Retina (tissue), 1 donor: ENCODE data around the gene UNCX.

ENCODE experiments used
- DNase-seq: peaks from one replicate; pipeline ENCODE4 v3.0.0-alpha.2; 2016

UNCX gene

DNA sequence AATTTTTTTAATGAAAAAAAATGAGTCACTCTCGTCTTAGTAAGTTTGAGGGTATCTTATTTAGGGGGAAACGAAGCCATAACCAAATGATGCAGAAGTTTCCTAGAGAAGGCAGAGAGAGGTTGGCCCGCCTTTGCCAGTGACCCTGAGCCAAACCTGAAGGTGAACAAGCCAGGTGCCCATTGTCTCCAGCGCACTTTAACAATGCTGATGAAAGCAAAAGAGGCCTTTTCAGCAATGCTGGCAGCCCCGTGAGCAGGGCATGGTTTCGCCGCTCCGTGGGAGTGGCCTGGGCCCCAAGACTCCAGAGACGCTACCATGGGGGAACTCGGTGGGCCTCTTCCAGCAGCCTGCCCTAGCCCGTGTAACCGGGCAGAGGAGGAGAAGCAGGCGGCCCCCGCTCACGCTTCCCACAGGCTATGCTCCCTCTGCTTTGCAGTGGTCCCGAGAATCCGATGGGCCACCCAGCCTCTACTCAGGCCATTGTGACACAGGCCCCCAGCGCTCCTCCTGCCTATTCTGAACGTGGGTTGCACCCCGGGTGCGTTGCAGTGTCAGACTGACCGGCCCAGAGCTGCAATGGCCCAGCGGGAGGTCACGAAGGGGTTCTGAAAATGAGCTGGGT lies 14.0 kb upstream of the UNCX start:
- no peak for DNase-seq

DNA sequence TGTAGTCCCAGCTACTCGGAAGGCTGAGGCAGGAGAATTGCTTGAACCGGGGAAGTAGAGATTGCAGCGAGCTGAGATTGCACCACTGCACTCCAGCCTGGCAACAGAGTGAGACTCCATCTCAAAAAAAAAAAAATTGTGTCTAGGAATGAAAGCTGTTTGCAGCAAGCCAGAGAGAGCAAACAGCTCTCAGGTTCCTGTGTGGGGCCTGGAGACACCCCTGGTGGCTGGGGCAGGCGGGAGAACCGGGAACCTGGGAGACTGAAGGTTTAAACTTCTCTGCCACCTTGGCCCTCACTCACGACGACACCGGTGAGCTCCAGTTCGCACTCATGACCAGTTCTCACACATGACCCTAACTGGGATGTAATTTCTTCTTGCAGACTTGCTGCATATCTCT lies 13.2 kb upstream of the UNCX start:
- no peak for DNase-seq

DNA sequence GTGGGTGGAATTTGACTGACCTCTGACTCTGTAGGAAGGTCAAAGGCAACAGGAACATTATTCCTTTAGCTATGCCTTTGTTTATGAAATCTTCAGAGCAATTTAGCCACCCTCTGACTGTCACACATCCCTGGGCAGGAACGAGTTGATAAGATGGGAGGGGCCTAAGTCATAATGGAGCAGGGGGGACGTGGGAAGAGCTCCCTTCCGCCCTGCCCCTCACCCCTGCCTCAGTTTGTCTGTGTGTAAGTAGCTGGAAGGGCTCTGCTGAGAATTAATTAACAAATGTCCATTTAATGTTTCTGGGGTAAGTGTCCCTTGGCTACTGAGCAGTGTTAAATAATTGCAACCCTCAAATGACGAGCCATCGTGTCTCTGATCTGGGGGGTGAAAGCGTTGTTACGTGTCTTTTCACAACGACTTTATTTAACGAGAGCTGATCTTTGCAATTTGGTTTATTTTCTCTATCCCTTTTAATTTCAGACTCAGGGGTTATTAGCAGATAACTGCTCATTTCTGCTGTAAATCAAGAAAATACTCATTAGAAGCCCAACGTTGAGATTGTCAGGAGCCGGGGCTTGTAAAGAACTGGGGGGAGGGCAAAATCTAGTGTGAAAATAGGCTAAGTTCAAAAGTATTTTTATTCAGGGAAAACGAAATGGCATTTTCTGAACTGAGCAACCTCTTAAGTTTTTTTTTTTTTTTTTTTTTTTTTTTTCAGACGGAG lies 12.5 kb upstream of the UNCX start:
- DNase-seq = no peak

DNA sequence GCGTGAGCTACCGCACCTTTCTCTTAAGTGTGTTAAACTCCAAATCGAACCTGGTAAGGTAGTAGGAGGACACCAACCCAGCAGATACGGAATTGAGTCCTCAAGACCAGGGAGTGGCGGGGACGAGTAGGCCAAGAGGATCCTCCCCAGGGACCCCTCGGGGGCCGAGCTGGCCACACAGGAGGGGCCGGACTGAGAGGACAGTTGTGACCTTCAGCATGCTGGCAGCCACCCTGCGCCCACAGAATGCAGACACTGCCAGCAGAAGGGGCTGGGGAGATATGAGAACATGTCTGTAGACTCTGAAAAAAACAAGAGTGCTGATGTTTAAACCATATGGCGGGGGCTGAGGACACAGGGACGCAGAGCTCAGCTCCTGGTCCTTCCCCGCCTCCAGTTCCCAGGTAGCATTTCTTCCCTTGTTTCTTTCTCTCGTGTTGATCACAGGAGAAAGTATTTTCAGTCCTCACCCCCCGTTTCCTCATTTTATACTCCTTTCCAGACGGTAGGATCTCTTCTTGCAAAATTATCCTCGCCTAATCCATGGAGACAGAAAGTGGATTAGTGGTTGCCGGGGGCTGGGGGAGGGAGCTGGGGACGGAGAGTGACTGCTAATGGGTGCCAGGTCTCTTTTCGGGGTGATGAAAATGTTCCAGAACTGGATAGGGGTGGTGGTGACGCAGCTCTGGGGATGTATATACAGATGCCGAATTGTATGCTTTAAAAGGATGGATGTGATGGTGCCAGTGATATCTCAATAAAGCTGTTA lies 11.5 kb upstream of the UNCX start:
- DNase-seq = no peak

DNA sequence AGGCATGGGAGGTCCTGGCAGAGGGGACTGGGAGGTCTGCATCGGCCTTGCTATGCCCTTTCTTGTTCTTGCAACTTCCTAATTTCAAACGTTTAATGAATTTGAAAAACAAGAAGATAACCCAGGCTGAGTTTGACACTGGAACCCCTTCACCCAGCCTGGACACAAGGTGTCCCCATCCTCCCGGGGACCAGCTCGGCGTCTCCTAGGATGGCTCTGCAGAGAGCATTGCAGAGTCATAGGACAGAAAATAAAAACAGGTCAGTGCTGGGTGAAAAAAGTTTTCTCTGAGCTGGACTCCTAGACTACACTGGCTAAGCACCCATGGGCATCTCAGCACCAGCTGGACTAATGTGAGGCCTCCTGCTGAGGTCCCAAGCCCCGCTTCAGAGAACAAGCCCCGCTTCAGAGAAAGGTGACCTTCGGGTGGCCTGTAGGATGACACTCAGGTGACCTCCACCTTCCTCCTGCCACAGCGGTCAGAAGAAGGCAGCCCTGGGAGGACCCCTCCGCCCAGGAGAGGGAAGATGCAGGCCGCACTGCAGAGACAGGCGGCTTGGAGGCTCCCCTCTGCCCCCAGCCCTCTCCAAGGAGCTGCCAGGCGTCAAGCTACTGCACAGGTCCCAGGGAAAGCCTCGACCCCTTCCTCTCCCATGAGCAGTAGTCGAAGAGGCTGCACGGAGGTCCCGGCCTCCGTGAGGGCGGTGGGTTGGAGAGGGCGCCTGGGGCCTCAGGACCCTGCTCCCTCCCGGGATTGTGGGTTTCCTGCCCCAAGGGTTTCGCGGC lies 9.3 kb upstream of the UNCX start:
- peak; percentile 66 for DNase-seq

DNA sequence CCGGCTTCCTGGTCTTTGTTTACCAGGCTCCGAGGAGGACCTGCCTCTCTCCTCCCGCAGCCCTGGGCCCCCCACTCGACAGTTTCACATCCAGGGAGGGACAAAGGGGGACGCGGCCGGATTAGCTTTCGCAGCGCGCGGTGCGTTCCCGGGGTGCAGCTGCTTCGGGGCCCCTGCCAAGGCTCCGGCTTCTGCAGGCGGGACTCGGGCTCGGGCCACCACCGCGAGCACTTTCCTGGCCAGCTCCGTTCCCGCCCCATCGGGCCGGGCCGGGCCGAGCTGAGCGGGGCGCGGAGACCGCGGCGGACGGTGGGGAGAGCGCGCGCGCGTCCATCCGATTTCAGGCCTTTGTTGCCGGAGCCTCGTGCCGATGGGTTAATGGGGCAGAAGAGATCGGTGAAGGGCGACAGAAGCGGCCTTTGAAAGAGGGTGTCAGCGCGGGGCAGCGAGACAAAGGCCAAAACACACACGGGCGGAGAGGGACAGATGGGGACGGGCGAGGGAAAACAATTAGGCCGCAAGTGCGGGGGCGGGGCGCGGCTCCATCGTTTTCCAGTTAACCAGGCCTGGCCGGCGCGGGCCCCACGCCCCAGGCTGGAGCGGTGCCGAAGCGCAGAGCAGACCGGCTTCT lies 8.5 kb upstream of the UNCX start:
- DNase-seq = peak; percentile 94

DNA sequence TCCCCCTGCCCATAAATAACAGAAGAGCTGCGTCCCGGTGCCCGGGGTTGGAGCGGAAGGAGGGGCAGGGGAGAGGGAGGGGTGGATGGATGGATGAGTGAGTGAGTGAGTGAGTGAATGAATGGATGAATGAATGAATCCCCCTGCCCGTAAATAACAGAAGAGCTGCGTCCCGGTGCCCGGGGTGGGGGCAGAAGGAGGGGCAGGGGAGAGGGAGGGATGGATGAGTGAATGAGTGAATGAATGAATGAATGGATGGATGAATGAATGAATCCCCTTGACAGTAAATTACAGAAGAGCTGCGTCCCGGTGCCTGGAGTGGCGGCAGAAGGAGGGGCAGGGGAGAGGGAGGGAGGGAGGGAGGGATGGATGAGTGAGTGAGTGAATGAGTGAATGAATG lies 7.6 kb upstream of the UNCX start:
- no peak for DNase-seq

DNA sequence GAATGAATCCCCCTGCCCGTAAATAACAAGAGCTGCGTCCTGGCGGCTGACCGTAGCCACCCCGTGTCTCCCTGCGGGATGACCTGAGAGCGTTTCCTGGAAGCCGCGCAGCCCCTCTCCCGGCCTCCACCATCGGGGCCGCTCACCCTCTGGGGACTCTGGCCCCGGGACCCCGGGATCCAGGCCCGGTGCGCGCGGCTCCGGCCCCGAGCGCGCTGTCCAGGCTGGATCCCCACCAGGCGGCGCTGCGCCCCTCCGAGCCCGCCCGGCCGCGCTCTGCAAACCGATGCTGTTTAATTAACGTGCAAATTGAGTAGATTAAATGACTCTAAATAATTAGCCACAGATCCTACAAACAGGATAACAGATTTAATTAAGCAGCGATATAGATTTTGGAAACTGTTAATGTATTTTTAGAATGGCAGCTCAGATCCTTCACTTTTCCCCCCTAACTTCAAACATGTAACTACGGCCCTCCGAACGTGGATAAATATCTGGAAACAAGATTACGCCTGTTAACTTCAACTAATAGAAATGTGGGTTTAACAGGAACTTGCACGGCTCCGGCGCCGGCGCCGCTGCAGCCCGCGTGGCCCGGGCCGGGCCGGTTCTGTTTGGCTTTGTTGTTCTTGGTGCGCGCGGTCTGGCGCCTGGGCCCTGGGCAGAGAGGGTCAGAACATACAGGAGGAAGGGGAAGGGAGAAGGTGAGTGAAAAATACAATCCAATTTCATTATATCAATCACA lies 7.1 kb upstream of the UNCX start:
- peak; percentile 76 for DNase-seq

DNA sequence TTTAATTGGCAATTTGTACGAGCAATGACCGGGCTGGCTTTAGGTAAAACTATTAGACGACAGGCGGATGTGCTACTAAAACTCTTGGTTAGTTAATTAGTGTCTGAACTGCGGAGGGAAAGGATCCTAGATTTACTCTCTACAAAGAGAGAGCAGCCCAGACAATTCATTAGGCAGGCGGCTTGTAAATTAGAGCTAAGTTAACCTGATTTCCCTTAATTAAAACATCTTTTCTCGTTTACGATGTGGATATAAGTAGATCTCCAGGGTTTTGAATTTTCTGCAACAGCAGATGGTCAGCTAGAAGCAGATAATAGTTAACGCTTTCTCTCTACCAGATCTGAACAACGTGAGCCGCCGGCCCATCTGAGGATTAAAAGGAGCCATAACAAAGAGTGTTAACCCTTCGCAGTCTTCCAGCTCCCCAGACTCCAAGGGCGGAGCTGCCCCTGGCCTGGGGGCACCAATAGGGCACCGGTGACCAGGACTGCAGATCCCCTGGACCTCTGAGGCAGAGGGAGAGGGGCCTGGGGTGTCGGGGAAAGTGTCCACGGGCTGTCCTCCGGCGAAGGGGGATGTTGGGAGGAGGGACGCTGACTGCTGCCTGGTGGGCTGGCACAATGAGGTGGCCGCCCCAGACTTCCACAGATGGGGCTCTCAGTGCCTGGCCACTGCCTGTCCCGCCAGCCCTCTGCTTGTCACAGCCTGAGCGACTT lies 6.3 kb upstream of the UNCX start:
- peak; percentile 75 for DNase-seq

DNA sequence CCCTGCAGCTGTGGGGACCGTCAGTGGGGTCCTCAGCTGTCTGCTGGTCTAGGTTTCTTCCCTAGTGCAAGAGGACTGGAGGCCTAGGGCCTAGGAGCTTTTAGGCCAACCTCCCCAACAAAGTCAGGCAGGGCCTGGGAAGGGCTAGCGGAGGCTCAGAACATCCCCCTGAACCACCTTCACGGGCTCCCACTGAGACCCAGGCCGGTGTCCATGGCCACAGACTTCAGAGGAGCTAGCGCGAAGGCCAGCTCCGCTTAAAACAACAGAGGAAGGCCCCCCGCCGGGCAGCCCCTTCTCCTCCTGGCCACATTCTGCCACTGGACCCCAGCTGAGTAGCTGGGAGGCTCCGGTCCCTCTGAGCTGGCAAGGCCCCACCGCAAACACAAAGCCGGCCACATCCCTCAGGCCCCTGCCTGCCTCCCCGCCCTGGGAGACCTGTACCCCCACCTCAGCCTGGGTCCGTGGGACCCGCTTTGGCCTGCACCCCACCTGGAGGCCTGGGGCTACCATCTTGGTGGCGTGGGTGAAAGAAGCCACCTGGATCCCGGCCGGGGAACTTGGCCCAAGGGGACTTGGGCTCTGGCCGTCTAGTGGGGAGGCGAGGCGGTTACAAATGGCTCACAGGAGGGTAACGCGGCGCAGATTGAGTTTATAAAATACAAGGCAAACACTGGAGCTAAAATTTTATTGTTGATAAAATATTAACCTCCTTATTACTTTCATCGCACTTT lies 5.4 kb upstream of the UNCX start:
- DNase-seq = peak; percentile 37

DNA sequence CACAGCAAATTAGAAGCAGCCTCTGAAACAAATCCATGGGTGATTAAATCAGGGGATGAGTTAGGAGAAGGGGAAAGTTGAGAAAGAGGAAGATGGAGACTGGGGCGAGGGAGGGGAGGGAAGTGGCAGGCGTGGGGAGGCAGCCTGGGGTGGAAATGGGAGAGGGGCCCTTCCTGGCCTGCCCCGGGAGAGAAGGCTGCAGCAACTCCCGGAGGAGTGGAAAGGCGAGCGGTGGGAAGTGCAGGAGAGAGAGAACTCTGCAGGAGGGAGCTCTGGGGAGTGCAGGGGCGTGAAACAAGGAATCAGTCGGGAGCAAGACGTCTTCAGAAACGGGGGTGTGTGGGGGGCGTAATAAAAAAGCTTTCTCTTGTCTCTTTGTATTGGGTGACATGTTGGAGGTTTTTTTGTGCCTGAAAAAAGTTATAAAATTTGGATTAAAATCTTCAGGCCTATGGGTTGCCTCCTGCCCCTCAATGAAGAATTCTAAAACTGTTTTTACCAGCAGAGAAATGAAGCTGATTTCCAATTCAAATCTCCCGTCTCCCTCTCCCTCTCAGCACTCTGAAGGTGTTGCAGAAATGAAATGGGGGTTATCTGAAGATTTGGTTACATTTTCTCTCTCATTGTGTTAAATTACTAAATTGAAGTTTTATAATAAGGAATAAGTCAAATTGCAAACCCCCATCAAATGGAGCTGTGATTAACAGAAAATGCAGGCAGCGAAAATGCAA lies 4.7 kb upstream of the UNCX start:
- no peak for DNase-seq

DNA sequence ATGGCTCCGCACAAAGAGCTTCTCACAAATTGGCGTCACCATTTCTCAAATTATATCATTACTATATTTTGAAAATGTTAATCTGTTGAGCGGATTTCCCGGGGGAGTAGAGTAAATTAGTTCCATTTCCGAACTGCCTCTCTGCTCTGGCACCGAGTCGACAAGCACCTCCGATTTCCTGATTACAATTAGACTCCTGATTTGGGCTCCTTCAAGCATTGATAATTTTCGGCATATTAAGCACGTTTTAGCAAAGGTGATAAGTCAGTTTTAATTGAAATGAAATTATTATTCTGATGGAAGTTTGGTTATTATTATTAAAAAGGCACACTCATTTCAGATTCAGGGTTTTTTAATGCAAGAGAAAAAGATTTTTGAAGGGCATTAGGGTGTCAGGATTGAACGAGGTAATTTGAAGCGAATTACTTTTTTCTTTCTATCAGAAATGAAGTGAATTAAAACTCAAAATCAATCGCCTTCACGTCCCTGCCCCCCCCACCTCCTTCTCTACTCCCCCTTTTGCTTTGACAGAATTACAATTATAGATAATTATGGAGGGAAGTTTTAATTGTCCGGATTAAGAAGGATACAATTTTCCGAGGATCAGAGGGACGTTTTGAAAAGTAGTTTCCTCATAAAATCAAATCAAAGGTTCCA lies 4.0 kb upstream of the UNCX start:
- no peak for DNase-seq

DNA sequence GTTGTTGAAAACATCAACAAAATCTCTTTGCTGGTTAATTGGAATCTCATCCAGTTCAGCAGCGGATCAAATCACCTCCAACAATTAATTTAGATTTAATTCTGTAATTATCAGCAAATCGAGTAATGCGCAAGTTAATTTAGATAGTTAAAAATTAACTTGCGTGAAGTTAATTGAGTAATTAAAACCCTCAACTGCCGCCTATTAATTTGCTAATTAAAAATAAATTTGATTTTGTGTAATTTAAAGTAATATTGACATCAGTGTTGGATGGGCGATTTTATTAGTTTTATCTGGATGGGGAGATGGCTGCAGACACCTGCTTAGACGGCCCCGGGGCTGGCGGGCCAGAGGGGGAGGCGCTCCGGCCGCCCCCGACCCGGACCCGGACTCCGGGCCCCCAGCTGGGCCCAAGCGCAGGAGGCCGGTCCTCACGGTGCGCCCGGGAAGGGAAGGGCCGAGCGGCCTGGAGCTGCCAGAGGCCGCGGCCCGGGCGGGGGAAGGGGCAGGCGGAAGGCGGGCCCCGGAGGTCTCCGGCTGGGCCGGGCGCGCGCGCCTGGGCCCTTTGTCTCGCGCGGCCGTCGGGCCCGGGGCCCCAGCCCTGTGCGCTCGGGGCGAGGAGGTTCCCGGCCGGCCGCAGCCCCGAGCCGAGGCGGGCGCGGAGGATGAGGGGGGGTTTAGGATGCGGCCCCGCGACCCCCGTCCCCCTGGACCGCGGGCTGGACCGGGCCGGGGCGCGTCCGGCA lies 3.3 kb upstream of the UNCX start:
- peak; percentile 43 for DNase-seq

DNA sequence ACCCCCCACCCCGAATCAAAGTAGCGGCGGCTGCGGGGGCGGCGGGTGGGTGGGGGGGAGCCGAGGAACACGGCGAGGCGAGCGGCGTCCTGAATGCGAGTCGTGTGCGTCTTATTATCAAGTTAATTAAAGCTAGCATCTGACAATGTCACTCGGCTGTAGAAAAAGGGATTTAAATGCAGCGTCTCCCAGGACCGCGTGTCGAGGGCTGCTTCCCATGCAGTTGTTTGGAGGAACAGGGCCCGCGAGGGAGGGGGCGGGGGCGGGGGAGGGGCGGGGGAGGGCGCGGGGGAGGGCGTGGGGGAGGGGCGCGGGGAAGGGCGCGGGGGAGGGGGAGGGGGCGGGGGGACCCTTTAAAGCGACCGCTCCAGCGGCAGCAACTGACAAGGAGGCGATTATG lies 2.7 kb upstream of the UNCX start:
- DNase-seq = no peak

DNA sequence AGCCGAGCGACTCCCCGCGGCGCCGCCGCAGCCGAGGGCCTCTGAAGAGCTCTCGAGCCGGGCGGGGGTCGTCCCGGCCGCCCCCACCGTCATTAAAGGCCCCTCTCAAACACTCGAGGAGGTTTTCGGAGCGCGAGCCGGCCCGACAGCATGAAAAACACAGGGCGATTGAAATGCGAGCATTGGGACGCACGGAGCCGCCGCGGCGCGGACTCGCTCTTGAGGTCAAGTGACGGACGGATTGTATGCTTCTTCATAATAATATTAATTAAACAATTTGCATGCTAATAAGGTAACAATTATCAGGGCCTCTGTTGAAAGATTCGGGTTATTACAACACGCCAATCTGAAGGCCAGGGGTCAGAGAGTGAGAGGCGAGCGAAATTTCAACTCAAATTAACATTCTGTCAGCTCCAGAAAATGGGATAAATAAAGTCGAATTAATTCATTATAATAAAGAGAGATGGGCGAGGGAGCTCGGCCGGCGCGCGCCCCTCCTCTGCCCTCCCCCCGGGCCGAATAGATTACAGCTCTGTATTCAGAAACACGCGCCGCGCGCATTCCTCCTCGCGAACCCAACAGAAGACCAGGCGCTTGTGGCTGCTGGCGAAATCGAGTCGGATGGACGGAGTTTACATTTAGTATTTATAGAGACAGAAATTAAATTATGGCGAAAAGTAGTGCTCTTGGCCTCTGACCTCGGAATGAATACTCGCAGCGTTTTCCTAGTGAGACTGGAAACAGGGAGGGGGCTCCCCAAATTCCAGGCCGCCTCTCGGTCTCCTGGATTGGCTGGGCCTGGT lies 2.1 kb upstream of the UNCX start:
- peak; percentile 61 for DNase-seq

DNA sequence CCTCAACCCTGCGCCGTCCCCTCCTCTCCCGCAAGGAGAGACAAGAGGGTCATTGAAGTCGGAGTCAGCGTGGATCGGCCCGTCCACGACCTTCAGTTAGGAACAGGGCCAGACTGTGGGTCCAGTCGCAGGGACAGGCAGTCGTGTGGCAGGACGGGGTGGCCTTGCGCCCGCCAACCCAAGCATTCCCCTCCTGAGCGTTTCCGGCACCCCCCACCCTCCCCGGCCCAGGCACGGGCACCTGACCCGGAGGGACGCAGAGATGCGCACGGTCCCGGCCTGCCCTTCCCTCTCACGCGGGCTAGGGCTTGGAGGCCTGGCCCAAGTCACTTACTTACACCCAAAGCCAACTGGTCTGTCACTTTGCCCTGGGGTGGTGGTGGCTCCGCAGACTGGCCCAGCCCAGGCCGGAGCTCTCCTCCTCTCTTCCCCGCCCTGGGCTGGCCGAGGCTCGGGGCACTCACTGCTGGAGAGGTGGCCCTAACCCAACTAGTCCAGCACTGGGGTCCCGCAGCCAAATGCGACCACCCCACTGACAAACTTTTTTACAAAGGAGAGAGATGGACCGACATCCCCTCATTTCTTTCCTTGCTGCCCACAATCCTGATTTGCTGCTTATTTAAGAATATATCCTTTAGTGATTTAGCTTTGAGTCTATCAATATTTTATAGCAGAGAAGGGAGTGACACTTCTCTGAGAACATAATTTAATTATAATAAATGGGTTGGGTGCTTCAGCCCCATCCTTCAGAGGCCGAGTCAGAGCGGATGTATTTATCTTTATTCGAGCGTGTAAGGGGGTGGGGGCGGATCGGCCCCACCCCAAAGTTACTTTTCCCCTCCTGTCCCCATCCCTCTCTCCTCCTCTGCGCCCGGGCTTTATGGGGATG lies 1.2 kb upstream of the UNCX start:
- DNase-seq = peak; percentile 48

DNA sequence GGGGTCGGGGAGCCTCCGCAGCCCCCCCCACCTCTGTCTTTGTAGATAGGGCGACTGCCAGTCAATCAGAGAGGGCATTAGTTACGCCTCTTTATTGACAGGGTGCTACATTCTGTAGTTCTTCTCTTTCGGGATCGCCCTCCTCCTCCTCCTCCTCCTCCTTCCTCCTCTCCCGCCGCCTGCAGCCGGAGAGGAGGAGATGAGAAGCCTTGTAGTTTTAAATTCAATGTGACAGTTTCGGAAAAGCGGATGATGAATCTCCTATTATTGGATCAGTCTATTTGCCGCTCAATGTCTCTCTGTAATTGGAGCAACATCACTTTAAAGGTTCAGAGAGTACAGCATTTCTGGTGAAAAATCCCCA lies 587 bp upstream of the UNCX start:
- peak; percentile 48 for DNase-seq
